Smooth muscle cell of the brain vasculature (primary cell): ENCODE data around the gene C4B.
"Not testable (repeated sequence)": the region's sequence is repeated elsewhere in the genome, so short reads cannot be mapped to it uniquely, and the experiment has no call there.

Experiments used
- DNase-seq: peaks from one replicate; pipeline ENCODE4 v3.0.0-alpha.2; 2012; ENCODE audit warnings: low read depth, low spot score

C4B gene

DNA sequence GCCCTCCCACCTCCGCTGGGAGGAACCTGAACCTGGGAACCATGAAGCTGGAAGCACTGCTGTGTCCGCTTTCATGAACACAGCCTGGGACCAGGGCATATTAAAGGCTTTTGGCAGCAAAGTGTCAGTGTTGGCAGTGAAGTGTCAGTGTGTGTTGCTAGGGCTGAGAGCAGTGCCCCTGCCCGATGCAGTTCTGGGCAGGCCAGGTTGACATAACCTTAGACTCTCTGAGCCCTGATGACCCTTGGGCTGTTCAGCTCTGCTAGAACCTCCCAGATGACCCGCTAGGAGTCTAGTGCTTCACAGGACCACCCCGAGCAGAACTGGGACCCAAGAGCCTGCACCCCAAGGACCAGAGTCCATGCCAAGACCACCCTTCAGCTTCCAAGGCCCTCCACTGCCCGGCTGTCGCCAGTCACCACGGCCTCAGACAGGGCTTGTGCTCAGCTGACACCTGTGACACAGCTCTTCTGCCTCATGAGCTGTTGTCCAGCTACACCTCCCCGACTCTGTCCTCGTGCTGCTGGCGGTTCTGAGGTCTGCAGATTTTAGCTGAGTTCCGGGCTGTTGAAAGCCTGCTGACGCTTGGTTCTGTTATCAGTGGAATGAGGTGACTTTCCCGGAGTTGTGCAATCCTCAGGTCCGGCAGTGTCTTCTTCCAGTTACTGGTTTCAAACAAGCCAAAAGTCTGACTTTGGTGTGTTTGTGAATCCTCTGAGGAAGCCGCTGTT is 20.9 kb downstream of the C4B start:
- DNase-seq: not testable (repeated sequence)

DNA sequence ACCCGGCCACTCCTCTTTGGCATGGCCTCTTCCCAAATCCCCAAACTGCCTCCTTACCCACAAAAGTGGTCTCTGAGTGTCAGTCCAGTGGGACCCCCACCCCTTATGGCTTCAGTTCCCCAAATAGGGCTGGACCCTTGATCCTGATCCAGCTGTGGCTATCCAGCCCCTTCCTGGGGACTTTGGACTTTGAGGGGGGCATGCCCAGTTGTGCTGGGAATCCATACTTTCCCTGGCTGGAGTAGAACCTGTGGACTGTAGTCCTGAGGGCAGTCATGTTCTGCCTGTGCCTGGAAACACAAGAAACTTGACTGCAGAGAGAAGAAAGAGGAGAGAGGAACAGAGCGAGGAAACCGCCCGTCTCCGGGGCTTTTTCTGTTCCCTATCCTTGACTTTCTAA is 22.5 kb downstream of the C4B start:
- not testable (repeated sequence) for DNase-seq

DNA sequence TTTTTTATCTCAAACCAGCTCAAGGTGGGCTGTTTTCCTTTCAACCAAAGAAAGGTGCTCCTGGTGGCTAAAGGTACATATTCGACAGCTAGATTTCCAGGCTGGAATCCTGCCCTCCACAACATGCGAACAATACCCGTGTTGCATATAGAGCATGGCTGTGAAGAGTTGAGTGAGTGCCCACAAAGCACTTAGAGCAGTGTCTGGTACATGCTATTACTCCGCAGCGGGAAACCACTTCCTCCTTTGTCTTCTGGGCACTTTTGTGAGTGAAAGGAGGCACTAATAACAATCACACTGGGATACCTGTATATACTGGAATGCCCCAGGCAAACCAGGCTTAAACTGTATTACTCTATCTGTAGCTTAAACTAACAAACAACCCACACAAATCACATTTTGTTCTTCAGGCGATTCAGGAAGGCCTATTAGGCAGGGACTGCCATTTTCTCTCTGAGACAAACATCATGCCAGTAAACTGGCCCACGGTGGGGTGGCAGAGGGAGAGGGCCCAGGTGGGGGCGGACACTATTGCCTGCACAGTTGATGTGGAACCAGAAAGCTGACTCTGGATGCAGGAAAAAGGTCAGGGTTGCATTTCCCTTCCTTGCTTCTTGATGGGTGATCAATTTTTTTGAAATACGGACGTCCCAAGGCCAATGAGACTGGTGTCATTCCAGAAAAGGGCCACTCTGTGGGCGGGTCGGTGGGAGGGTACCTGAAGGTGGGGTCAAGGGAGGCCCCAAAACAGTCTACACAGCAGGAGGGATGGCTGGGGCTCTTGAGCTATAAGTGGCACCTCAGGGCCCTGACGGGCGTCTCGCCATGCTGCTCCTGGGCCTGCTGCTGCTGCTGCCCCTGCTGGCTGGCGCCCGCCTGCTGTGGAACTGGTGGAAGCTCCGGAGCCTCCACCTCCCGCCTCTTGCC is 23.3 kb downstream of the C4B start, which contains the start of gene CYP21A2:
Gene CYP21A2, plus strand, starts transcription at position 818 of the 927 bp plus-strand sequence. Its CDS starts 8 bp downstream, at position 826.
- DNase-seq: not testable (repeated sequence)

DNA sequence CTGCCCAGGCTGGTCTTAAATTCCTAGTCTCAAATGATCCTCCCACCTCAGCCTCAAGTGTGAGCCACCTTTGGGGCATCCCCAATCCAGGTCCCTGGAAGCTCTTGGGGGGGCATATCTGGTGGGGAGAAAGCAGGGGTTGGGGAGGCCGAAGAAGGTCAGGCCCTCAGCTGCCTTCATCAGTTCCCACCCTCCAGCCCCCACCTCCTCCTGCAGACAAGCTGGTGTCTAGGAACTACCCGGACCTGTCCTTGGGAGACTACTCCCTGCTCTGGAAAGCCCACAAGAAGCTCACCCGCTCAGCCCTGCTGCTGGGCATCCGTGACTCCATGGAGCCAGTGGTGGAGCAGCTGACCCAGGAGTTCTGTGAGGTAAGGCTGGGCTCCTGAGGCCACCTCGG is 24.3 kb downstream of the C4B start:
- DNase-seq: not testable (repeated sequence)

DNA sequence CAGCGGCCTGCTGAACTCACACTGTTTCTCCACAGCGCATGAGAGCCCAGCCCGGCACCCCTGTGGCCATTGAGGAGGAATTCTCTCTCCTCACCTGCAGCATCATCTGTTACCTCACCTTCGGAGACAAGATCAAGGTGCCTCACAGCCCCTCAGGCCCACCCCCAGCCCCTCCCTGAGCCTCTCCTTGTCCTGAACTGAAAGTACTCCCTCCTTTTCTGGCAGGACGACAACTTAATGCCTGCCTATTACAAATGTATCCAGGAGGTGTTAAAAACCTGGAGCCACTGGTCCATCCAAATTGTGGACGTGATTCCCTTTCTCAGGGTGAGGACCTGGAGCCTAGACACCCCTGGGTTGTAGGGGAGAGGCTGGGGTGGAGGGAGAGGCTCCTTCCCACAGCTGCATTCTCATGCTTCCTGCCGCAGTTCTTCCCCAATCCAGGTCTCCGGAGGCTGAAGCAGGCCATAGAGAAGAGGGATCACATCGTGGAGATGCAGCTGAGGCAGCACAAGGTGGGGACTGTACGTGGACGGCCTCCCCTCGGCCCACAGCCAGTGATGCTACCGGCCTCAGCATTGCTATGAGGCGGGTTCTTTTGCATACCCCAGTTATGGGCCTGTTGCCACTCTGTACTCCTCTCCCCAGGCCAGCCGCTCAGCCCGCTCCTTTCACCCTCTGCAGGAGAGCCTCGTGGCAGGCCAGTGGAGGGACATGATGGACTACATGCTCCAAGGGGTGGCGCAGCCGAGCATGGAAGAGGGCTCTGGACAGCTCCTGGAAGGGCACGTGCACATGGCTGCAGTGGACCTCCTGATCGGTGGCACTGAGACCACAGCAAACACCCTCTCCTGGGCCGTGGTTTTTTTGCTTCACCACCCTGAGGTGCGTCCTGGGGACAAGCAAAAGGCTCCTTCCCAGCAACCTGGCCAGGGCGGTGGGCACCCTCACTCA is 25.0 kb downstream of the C4B start:
- DNase-seq: not testable (repeated sequence)

DNA sequence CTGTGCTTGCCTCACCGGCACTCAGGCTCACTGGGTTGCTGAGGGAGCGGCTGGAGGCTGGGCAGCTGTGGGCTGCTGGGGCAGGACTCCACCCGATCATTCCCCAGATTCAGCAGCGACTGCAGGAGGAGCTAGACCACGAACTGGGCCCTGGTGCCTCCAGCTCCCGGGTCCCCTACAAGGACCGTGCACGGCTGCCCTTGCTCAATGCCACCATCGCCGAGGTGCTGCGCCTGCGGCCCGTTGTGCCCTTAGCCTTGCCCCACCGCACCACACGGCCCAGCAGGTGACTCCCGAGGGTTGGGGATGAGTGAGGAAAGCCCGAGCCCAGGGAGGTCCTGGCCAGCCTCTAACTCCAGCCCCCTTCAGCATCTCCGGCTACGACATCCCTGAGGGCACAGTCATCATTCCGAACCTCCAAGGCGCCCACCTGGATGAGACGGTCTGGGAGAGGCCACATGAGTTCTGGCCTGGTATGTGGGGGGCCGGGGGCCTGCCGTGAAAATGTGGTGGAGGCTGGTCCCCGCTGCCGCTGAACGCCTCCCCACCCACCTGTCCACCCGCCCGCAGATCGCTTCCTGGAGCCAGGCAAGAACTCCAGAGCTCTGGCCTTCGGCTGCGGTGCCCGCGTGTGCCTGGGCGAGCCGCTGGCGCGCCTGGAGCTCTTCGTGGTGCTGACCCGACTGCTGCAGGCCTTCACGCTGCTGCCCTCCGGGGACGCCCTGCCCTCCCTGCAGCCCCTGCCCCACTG is 25.9 kb downstream of the C4B start:
- not testable (repeated sequence) for DNase-seq

DNA sequence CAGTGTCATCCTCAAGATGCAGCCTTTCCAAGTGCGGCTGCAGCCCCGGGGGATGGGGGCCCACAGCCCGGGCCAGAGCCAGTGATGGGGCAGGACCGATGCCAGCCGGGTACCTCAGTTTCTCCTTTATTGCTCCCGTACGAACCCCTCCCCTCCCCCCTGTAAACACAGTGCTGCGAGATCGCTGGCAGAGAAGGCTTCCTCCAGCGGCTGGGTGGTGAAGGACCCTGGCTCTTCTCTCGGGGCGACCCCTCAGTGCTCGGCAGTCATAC is 26.4 kb downstream of the C4B start:
- not testable (repeated sequence) for DNase-seq

DNA sequence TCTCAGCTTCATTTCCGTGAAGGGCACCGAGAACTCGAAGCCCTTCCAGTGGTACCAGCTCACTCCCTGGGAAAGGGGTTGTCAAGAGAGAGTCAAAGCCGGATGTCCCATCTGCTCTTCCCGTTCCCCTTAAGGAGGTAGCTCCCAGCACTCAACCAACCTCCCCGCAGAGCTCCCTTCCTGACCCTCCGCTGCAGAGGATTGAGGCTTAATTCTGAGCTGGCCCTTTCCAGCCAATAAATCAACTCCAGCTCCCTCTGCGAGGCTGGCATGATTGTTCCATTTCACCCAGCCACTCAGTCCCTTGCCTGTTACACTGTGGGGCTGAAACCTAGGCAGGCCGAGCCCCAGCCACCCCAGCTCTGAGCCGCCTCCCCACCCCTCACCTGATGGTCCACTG is 26.8 kb downstream of the C4B start:
- DNase-seq: not testable (repeated sequence)

DNA sequence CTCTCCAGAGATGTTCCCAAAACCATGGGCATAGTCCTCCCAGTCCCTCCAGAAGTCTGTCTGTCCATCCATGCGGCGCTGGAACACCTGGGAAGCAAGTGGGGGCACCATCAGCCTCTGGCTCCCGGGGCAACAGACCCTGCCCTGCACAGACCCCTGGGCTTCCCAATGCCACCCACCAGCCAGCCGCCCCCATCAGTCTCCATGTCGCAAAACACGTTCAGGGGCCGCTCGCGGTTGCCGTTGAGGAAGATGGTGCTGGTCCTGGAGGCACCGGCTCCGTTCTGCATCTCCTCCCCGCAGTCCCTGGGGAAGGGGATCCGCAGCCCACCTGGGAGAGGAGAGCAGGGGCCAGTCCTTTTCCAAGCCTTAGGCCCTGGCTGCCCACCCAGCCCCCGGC is 27.7 kb downstream of the C4B start:
- DNase-seq: not testable (repeated sequence)

DNA sequence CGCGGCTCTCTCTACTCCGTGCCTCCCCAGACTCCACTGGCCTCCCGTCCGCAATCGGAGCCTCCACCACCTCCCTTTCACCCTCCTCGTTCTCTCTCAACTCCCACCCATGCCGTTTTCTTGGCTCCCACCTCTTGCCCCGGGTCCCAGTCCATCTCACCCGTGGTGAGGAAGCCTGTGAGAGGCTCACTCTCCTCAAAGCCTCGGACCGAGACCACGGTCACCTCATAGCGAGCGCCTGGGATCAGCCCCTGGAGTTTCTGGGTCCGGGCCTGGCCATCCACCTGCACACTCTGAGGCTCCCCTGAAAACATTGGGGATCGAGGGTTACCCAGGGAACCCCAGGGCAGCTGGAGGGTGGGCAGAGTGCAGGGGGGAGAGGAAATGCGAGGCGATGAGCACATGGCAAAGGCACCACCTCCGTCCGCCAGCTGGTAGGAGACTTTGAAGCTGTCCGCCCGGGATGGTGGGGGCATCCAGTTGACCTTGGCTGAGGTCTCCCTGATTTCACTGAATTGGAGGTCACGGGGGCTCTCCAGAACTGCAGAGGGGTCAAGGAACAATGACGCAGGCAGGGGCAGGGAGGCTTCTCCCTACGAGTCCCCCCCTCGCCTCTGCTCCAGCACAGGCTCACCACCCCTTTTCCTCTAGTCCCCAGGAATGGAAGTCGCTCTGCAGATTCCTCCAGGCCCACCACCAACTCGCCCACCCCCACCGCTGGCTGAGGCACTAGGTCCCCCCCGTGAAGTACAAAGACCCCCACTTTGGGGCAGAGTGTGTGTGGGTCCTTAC is 29.2 kb downstream of the C4B start:
- DNase-seq: not testable (repeated sequence)

DNA sequence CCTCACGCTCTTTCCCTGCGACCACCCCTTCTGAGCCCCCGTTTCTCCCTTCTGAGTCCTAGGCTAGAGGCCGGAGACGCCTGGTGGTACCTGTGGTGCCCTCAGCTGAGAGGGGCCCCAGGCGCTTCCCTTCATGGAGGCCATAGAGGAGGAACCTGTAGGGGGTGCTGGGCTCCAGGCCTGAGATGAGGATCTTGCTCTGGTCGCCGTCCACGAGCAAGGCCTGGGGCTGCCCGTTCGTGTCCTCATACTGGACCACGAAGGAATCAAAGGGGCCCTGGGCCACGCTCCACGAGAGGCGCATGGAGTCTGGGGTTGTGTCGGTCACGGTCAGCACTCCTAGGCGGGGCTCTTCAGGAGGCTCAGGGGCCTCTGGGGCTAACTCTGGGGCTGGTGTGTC is 30.3 kb downstream of the C4B start:
- DNase-seq: not testable (repeated sequence)

DNA sequence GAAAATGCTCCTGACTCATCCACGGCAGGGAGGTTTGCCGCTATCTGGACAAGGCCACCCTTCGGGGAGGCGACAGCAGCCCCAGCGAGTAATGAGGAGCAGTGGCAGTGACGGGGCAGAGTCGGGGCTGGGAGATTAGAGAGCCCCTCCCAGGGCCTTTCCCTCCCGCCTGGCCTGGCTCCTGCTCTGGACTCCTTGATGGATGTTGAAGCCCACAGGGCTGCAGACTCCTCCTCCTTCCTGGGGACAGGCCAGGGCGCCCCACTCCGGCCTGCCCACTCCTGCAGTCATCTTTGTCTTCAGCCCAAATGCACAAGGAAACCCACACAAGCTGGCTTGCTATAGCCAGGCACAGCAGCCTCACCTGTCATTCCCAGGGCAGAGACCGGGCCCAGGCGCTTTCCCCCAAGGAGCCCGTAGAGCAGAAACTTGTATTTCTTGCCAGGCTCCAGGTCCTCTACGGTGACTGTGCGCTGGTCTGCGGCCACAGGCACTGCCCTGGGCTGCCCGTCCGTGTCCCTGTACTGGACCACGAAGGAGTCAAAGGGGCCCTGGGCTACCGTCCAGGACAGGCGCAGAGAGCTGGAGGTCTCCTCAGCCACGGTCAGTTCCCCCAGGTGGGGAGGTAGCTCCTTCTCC is 31.3 kb downstream of the C4B start:
- DNase-seq: no peak

DNA sequence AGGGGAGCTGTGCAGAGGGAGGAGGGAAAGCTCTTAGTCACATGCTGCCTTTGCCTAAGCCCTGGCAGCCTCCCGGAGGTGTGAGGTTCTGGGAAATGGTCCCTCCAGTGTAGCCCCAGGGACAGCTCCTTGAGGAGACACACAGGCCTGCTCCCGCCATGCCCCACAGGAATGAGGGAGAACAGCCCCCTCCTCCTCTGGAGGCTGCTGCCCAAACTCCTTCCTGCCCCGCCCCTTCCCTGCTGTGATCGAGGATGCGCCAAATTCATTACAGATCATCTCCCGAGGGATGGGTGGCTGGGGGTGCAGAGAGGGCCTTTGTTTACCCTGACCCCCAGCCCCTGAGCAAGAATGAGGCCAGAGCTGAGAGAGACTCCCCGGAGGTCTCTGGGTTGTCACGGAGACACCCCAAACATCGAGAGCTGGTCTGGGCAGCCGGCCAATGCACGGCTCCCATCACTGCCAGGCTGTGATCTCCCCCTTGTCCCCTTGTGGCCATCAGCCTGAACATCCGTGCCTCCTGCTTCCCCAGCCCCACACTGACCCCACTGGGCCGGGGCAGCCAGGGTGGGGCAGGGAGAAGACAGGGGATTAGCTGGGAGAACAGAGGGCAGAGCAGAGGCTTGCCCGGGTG is 32.0 kb downstream of the C4B start:
- no peak for DNase-seq

DNA sequence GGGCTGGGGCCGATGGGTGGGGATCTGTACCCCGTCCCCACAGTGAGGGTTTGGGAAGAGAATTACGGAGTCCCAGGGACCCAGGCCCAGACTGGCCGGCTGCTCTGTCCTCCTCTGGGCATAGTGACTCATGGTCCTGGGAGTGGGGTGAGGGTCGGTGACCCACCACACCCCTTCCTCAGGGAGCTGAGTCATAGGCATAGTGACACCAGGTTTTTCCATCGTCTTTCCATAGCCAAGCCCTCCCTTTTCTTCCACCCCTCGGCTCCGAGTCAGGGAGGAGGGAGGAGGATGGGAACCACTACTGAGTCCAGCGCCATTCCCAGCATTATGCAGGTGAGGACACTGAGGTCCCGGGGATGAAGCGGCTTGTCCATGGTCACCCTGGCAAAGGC is 32.5 kb downstream of the C4B start:
- DNase-seq: no peak

DNA sequence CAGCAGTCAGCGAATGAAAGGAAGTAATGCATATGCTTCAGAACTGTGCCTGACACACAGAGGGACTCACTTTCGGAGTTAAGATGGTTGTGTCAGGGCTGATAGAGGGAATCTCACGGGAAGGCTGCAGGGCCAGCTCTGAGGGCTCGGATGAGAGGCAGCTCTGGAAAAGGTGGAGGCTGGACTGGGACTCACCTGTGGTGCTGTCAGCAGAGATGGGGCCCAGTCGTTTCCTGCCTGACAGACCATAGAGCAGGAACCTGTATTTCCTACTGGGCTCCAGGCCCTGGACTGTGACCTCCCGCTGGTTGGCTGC is 32.9 kb downstream of the C4B start:
- no peak for DNase-seq

DNA sequence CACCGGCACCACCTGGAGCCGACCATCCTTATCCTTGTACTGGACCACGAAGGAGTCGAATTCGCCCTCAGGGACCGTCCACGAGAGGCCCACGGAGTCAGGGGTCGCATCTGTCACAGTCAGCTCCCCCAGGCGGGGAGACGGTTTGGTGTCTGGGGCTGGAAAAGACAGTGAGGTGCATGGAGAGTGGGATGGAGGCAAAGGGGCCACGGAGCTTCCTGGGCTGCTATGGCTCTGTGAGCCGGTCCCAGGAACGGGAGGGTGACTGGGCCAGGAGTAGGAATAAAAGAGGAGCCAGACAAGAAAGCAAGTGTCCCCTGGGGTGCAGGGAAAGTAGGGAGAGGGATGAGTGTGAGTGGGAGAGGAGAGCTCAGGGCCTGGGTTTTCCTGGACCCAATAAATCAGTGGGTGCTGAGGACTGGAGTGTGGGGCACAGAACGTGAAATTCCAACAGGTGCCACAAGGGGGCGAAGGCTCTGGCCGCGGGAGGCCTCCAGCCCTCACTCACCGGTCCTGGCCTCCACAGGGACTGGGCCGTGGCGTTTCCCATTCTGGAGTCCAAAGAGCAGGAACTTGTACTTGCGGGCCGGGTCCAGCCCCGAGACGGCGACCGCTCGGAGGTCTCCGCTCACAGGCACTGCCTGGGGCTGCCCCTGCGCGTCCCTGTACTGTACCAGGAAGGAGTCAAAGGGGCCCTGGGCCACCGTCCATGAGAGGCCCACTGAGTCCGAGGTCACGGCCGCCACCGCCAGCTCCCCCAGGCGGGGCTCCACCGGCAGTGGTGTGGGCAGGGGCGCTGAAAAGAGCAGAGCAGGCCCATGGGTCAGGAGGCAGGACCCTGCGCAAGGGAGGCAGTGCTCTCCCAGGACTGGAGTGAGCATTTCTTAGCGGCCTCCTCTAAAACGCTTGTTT is 33.5 kb downstream of the C4B start:
- DNase-seq: no peak

DNA sequence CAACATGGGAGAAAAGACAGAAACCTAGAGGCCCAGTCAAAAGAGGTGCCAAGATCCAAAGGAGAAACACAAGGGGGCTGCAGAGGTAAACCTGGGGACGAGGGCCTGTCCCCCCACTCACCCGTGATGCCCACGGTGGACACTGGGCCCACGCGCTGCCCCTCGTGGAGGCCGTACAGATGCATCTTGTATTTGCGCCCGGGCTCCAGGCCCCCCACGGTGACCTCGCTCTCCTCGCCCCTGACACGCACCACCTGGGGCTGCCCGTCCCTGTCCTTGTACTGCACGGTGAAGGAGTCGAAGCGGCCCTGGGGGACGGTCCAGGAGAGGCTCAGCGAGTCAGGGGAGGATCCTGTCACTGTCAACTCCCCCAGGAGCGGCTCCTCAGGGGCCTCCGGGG is 34.6 kb downstream of the C4B start:
- DNase-seq: not testable (repeated sequence)

DNA sequence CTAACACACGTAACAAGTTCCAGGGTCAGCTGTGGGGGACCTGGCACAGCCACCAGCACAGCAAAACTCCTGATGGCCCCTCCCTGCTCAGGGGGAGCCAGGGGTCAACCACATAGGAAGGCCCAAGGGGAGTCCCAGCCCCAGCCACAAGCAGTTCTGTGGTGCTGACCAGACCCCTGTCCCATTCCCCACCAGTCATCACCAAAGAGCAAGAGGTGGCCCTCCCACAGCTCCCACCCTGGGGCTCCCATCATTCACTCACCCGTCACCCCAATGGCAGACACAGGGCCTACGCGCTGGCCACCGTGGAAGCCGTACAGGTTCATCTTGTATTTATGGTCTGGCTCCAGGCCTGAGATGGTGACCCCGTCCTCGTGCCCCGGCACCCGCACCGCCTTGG is 35.1 kb downstream of the C4B start:
- not testable (repeated sequence) for DNase-seq
